ENCODE results near the gene AFF3.
A peak's percentile ranks its signal among the peaks of the same experiment; 100 is the strongest.

The AFF3 gene

DNA sequence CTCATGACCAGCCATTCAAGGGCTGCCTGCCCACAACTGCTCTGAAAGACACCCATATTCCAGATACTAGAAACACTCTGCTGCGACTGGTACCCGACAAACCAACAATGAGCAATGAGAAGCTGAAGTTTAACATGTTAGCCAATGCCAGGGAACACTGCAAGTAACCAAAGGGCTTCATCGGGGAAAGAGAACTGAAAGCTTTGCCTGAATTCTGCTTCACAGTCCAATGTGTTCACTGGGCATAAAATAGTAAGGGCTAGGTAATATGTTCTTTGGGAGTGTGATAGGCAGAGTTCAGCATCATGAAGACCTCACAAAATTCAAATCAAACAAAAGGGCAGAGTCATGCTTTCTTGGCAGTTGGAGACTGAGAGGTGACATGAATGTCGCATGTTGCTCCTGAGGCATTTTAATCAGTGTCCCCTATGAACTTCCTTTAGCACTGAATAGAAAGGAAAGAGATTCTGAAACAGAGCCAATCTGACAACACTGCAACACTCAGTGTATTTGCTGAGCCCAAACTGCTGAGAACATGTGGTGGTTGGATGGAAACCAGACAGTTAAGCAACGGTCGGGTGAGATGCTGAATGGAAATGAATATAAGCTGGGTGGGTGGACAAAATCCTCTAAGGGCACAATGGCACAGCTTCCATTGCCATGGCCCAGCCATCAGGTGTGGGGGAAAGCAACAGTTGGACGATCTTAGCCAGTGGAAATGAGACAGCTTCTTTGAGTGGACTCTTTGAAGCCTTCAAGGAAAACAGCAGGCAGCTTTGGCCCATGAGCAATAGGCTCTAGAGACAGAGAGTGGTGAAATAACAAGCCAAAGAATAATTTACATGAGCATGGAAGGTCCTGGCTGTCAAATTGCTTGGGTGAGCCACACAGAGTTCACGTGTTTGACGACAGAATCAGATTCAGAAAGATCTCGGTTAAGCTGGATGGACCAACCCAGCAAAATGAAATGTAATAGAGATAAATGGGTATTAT lies 277.5 kb downstream of the AFF3 start:
- DNase-seq (ENCODE audit: extremely low spot score), result no peak
- ChIA-PET POLR2A (no interaction called here), CTCF (interaction anchor here (1.2 to 1.9 kb wide), 3 partner anchors 18 to 306 kb away, joined by 3 to 5 read pairs (median 4); no protein-coding TSS in a partner anchor)
- no peak for TF ChIP-seq CTCF (IDR thresholded peaks at IDR 0.05; ENCODE audit: control extremely low read depth, extremely low read depth, low read depth, missing control alignments)

DNA sequence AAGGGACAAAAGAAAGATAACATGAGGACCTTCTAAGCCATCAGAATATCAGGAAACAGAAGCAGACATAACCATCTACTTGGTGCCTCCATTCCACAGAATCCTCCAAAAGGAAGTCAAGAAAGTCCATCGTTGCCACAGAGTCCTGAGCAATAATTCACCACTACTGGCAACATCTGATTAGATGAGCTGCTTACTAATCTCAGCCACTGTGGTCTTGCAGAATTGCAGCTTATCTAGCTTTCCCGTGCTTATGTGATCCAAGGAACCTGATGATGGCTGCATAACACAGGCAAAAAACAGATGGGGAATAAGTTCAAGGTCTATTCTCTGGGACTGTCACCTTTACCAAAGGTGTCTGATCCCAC lies 278.5 kb downstream of the AFF3 start:
- POLR2A ChIA-PET, result no interaction called here
- no peak for TF ChIP-seq CTCF (IDR thresholded peaks at IDR 0.05; ENCODE audit: control extremely low read depth, extremely low read depth, low read depth, missing control alignments)
- CTCF ChIA-PET, result no interaction called here
- DNase-seq (ENCODE audit: extremely low spot score), result no peak

DNA sequence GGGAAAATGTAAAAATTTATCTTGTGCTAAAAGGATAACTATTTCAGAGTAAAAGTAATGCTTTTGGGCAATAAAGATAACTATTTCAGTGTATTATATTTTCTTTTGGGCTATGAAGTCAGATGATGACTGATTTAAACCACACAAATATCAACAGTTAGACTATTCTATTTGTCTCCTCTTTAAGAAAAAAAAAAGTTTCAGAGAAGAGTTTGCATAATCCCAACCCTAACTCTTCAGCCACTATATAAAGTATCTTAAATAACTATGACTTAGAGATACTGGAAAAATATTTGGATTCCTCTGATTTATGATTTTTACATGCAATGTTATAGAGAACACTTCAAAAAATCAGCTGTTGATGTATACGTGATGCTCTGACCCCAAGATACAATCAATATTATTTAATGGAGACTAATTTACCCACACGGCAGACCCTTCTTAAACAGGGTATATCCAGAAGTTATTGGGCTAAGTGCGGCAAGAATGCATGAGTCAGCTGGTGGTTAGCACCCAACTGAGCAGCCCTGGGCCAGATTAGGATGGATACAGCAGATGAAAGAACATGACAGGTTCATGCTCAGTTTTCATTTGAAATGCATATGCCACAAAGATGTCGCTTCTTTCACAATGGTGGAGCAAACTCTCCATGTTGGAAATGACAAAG lies 279.0 kb downstream of the AFF3 start:
- POLR2A ChIA-PET, result no interaction called here
- DNase-seq (ENCODE audit: extremely low spot score), result no peak
- CTCF ChIA-PET, result no interaction called here
- TF ChIP-seq CTCF (IDR thresholded peaks at IDR 0.05; ENCODE audit: control extremely low read depth, extremely low read depth, low read depth, missing control alignments), result no peak

- DNase-seq (ENCODE audit: extremely low spot score), result no peak
- TF ChIP-seq CTCF (IDR thresholded peaks at IDR 0.05; ENCODE audit: control extremely low read depth, extremely low read depth, low read depth, missing control alignments), result no peak
- POLR2A ChIA-PET, result no interaction called here
- CTCF ChIA-PET, result no interaction called here
Measured at GRCh38 chr2:99862566-99862965, 279.8 kb downstream of the AFF3 start.

- CTCF ChIA-PET, result no interaction called here
- POLR2A ChIA-PET, result no interaction called here
- TF ChIP-seq CTCF (IDR thresholded peaks at IDR 0.05; ENCODE audit: control extremely low read depth, extremely low read depth, low read depth, missing control alignments), result no peak
- DNase-seq (ENCODE audit: extremely low spot score), result peak; percentile 28
Measured at GRCh38 chr2:99861376-99861760, 281.0 kb downstream of the AFF3 start.

DNA sequence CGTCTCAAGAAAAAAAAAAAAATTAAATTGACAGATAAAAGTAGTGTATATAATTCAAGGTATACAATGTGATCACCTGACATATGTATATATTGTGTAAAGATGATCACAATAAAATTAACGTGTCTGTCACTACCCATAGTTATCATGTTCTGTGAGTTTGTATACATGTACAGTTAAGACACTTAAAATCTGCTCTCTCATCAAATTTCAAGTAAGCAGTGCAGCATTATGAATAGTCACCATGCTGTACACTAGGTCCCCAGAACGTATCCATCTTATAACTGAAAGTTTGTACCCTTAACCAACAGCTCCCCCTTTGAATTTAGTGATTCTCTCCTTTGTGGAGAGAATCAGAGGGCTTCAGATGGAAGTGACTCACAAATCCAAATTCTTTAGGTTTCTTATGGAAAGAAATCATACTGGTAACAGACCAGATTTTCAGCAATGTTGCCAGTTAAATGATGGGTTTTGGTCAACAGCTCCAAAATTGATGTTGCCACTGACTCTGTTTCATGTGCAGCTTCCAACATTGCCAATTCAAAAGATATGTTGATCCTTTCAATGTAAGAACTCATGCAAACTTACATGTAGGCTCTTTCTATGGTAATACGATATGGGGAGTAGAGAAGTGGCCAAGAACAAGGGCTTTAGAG lies 281.5 kb downstream of the AFF3 start:
- DNase-seq (ENCODE audit: extremely low spot score), result no peak
- POLR2A ChIA-PET, result no interaction called here
- no peak for TF ChIP-seq CTCF (IDR thresholded peaks at IDR 0.05; ENCODE audit: control extremely low read depth, extremely low read depth, low read depth, missing control alignments)
- CTCF ChIA-PET, result no interaction called here
